Neutrophil (primary cell): ENCODE data around the gene LYSMD3.
A peak's percentile ranks its signal among the peaks of the same experiment; 100 is the strongest.
"Not testable (repeated sequence)": the region's sequence is repeated elsewhere in the genome, so short reads cannot be mapped to it uniquely, and the experiment has no call there.

Source experiments
- H3K27ac ChIP-seq: fragments of 200-600 bp; sonication (generic); 2 replicates; pipeline ENCODE4 v1.5.1; 2016; ENCODE audit warnings: mild to moderate bottlenecking, moderate library complexity
- H3K27me3 ChIP-seq: fragments of 200-600 bp; sonication (generic); 2 replicates; pipeline ENCODE4 v1.6.0; 2016; ENCODE audit warnings: mild to moderate bottlenecking
- H3K36me3 ChIP-seq: fragments of 200-600 bp; sonication (generic); 2 replicates; pipeline ENCODE4 v1.5.1; 2017
- H3K4me1 ChIP-seq, 2 experiments: fragments of 200-600 bp in 1 of 2; sonication (generic) in 1 of 2; 1 replicate in 1 of 2; 2 replicates in 1 of 2; pipeline versions ENCODE4 v1.5.1 to v1.6.1; 2013 to 2016; ENCODE audit warnings: low read depth in 1 of 2, low read length in 1 of 2, mild to moderate bottlenecking in 1 of 2, moderate library complexity in 1 of 2; ENCODE audit not compliant: control insufficient read depth in 1 of 2, insufficient read depth in 1 of 2
- H3K4me3 ChIP-seq, 2 experiments: fragments of 200-600 bp in 1 of 2; sonication (generic) in 1 of 2; 1 replicate in 1 of 2; 2 replicates in 1 of 2; pipeline ENCODE4 v1.5.1; 2013 to 2016; ENCODE audit warnings: low read depth in 1 of 2, low read length in 1 of 2, mild to moderate bottlenecking in 1 of 2, moderate library complexity in 1 of 2
- H3K9me3 ChIP-seq: fragments of 200-600 bp; sonication (generic); 2 replicates; pipeline ENCODE4 v1.5.1; 2016
- CTCF ChIP-seq: fragments of 200-600 bp; sonication (generic); IDR thresholded peaks from 2 replicates; pipeline ENCODE4 v1.5.1; 2016; ENCODE audit warnings: antibody characterized with exemption

Gene LYSMD3

DNA sequence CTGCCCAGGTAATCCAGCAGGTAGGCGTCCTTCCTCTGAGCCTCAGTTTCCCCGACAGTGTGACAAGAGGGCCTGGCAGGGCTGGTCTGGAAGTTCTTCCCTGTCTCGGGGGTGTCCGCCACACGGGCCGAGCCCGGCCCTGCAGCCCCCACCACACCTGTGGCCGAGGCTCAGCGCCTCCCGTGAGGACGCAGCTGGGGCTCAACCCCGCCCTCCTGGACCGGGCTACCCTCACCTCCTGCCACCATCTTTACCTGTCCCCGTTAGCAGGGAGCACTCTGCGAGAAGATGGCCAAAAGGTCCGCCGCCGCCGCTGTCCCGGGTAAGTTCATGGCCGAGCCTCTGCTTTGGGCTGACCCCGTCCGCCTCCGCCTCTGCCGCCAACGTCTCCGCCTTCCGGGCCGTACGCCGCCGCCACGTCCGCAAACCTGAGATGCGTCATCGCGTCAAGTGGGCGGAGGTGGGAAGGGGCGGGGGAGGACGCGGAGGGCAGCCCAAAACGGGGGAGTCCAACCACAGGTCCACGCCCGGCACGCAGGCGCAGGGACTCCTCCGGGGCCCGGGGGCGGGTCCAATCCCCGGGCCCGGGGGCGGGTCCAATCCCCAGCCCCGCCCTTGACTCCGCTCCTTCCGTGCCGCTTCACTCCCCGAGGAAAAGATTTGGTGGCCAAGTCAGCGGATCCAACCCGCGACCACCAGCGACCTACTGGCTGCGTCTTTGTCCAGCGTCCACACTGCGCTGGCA lies at the start of gene LYSMD3:
Gene LYSMD3, minus strand, starts transcription at position 391 of the 745 bp plus-strand sequence. CDS start 4,295 bp downstream, outside the sequence.
- TF ChIP-seq CTCF: peak; percentile 44
- Histone ChIP-seq H3K9me3 (no peaks in the 10 kb centered on the region), H3K4me3 (peak within 1 kb of the TSS; percentile 79 to 87), H3K36me3 (peaks cover 7% of the 10 kb centered on the region), H3K27ac (peak within 1 kb of the TSS; percentile 84), H3K27me3 (peaks cover 25% of the 10 kb centered on the region), H3K4me1 (peaks cover 25 to 27% of the 10 kb centered on the region in 2 experiments)

DNA sequence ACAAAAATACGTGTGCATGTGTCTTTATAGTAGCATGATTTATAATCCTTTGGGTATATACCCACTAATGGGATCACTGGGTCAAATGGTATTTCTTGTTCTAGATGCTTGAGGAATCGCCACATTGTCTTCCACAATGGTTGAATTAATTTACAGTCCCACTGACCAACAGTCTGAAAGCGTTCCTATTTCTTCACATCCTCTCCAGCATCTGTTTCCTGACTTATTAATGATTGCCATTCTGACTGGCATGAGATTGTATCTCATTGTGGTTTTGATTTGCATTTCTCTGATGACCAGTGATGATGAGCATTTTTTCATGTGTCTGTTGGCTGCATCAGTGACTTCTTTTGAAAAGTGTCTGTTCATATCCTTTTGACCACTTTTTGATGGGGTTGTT lies 47.2 kb upstream of the LYSMD3 start:
- H3K36me3 ChIP-seq, H3K27ac ChIP-seq, H3K27me3 ChIP-seq, H3K4me1 ChIP-seq, H3K9me3 ChIP-seq, H3K4me3 ChIP-seq: not testable (repeated sequence)

DNA sequence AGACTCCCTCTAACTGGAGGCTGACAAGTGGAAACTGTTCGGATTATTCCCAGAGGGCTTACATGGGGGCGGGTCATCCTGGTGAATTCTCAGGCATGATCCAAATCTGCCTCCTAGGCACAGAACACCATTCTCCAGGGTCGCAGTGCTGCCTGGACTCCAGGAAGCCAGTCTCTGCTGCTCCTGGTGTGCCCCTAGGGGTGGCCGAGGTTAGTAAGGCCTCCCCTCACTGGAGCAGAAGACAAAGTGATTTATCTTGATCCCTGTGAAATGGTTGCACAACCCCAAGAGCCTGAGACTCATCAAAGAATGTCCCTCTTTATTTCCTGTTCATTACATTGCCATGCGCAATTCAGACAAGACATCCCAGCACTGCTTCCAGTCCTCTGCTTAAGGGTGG lies 46.3 kb upstream of the LYSMD3 start:
- no peak overlapping the region for H3K27ac ChIP-seq
- H3K27me3 ChIP-seq: no peaks in the 10 kb centered on the region
- TF ChIP-seq CTCF: no peak
- H3K4me3 ChIP-seq: no peak overlapping the region
- H3K36me3 ChIP-seq: no peaks in the 10 kb centered on the region
- H3K4me1 ChIP-seq: no peaks in the 10 kb centered on the region
- H3K9me3 ChIP-seq: no peaks in the 10 kb centered on the region

- Histone ChIP-seq H3K4me1 (no peaks in the 10 kb centered on the region), H3K27ac (no peak overlapping the region), H3K36me3 (no peaks in the 10 kb centered on the region), H3K9me3 (no peaks in the 10 kb centered on the region), H3K27me3 (no peaks in the 10 kb centered on the region), H3K4me3 (no peak overlapping the region)
- no peak for TF ChIP-seq CTCF
Observed at GRCh38 chr5:90571147-90571773, 41.9 kb upstream of the LYSMD3 start.

DNA sequence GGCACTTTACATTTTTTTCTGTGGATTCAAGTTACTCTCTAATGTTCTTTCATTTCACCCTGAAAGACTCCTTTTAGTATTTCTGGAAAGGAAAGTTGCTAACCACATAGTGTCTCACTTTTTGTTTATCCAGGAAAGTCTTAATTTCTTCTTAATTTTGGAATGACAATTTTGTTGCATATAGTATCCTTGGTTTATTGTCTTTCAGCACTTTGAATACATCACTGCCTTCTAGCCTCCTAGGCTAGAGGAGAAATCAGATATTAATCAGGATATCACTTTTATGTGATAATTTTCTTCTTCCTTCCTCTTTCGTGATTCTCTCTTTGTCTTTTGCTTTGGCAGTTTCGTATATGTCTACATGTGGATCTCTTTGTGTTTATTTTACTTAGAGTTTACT lies 40.6 kb upstream of the LYSMD3 start:
- H3K9me3 ChIP-seq: no peaks in the 10 kb centered on the region
- TF ChIP-seq CTCF: no peak
- H3K27ac ChIP-seq: no peak overlapping the region
- no peaks in the 10 kb centered on the region for H3K4me1 ChIP-seq
- H3K27me3 ChIP-seq: no peaks in the 10 kb centered on the region
- H3K4me3 ChIP-seq: no peak overlapping the region
- H3K36me3 ChIP-seq: no peaks in the 10 kb centered on the region

DNA sequence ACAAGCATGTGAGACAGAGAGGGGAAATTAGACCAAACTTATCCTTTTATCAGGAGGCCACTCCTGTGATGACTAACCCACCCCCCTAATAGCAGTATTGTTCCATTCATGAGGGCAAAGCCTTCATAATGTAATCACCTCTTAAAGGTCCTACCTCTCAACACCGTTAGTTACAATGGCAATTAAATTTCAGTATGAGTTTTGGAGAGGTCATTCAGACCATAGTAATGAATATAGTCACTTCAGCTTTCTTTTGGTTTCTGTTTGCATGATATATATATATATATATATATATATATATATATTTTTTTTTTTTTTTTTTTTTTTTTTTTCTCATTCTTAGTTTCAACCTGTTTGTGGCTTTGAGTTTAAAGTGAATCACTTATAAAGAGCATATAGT lies 39.7 kb upstream of the LYSMD3 start:
- no peak overlapping the region for H3K27ac ChIP-seq
- no peak for TF ChIP-seq CTCF
- no peak overlapping the region for H3K4me3 ChIP-seq

More for the DNA sequence above, 39.7 kb upstream of the LYSMD3 start:
- H3K4me1 ChIP-seq: no peaks in the 10 kb centered on the region
- no peaks in the 10 kb centered on the region for H3K27me3 ChIP-seq
- no peaks in the 10 kb centered on the region for H3K36me3 ChIP-seq
- no peaks in the 10 kb centered on the region for H3K9me3 ChIP-seq
